ENCODE measurements around the gene TMEM132D. TPM values are rescaled to one million over a fixed set of nuclear protein-coding genes. Genes with fewer than 3 reads are reported as not detected.

The TMEM132D gene
- total and polyA plus RNA-seq, 2 of the 4 experiments (the other 2 are of a cell fraction): not detected

DNA sequence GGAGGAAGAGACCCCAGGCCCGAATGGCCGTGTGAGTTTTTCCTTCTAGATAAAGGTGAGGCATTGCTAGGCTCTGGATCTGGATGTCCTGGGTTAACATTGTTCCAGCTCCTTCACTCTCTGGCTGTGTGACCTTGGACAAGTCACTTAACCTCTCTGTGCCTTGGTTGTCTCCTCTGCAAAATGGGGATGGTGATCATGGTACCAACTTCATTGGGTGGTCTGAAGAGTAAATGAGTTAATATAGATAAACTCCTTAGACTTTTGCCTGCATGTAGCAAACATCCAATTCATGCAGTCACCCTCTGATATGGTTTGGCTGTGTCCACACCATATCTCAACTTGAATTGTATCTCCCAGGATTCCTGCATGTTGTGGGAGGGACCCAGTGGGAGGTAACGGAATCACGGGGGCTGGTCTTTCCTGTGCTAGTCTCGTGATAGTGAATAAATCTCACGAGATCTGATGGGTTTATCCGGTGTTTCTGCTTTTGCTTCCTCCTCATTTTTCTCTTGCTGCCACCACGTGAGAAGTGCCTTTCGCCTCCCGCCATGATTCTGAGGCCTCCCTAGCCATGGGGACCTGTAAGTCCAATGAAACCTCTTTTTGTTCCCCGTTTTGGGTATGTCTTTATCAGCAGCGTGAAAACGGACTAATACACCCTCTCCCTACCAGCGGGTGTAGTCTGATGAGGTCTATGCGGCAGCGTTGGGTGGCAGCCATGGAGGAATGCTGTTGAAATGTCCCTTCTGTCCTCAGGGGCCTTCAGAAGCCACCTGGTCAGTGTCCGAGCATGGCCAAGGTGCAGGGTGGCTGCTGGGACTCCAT, 794.4 kb downstream of the TMEM132D start:
- ChIA-PET POLR2A (ENCODE audit: unreplicated experiment) (no interaction called here), CTCF (no interaction called here)
- BruUV-seq (replicated peaks): no TSS peak
- Histone ChIP-seq H4K5ac (ENCODE audit: low read depth, low read length) (no peak overlapping the region), H2BK5ac (ENCODE audit: low read depth, low read length, poor library complexity, severe bottlenecking) (no peak overlapping the region), H3K9me3 (ENCODE audit: control insufficient read depth, insufficient read depth, low read length) (peaks cover 38% of the 10 kb centered on the region), H3K4me3 (ENCODE audit: insufficient read depth, low read depth, low read length) (no peak overlapping the region), H2AK5ac (ENCODE audit: low read depth, low read length) (no peak overlapping the region), H2AFZ (replicated peaks; ENCODE audit: low read length, poor library complexity) (no peak overlapping the region), H3K4me1 (ENCODE audit: control insufficient read depth, insufficient read depth, low read length) (no peaks in the 10 kb centered on the region), H2AK9ac (replicated peaks; ENCODE audit: low read depth, low read length, poor library complexity) (no peak overlapping the region), H3K9ac (ENCODE audit: low read depth, low read length) (no peak overlapping the region), H3K18ac (ENCODE audit: low read depth, low read length) (no peak overlapping the region), H3K27me3 (ENCODE audit: control insufficient read depth, insufficient read depth, low read length) (no peaks in the 10 kb centered on the region), H4K20me1 (ENCODE audit: insufficient read depth, low read length) (no peaks in the 10 kb centered on the region), H3K9me1 (ENCODE audit: insufficient read depth, low read length) (no peaks in the 10 kb centered on the region), H3K4me2 (ENCODE audit: low read depth, low read length) (no peak overlapping the region), H3K56ac (ENCODE audit: extremely low read depth, insufficient read depth, low read length) (no peak overlapping the region), H3K23ac (ENCODE audit: low read depth, low read length) (no peak overlapping the region), H3K79me1 (ENCODE audit: low read depth in 1 of 2, low read length in 2 of 2) (no peaks in the 10 kb centered on the region), H4K8ac (ENCODE audit: low read depth in 2 of 2, low read length in 2 of 2) (no peak overlapping the region), H3K14ac (replicated peaks; ENCODE audit: low read depth, low read length) (no peak overlapping the region), H2BK120ac (ENCODE audit: low read depth, low read length) (no peak overlapping the region), H2BK20ac (ENCODE audit: low read depth, low read length) (no peak overlapping the region), H4K91ac (ENCODE audit: insufficient read depth, low read depth, low read length) (no peak overlapping the region), H3K4ac (ENCODE audit: low read depth, low read length) (no peak overlapping the region), H3K27ac (ENCODE audit: insufficient read depth, low read length) (no peak overlapping the region), H2BK15ac (ENCODE audit: low read depth, low read length) (no peak overlapping the region), H3K36me3 (ENCODE audit: control insufficient read depth, insufficient read depth, low read length) (no peaks in the 10 kb centered on the region)
- intact Hi-C loops (cut with micrococcal nuclease) (no loop called here), in situ Hi-C loops (cut with MboI; ENCODE audit: low sequenced_read_pairs) (no loop called here), dilution Hi-C loops (cut with HindIII; ENCODE audit: low sequenced_read_pairs, unreplicated experiment) (no loop called here)
- WGBS, 2 experiments (ENCODE audit: extremely low coverage in 2 of 2, insufficient read length in 1 of 2): 83% methylated on average over 3 of the region's 17 CpGs; no CpG with 5 or more reads in 1 of the 2 experiments
- TF ChIP-seq BHLHE40 (IDR thresholded peaks at IDR 0.05; ENCODE audit: low read depth, low read length) (no peak), POLR2A (IDR thresholded peaks at IDR 0.05; ENCODE audit: low read depth, low read length) (no peak), SMC3 (IDR thresholded peaks at IDR 0.05; ENCODE audit: low read depth, low read length) (no peak), CEBPB (IDR thresholded peaks at IDR 0.05; ENCODE audit: low read depth, low read length) (no peak)
- TF ChIP-seq, protein P1, sequence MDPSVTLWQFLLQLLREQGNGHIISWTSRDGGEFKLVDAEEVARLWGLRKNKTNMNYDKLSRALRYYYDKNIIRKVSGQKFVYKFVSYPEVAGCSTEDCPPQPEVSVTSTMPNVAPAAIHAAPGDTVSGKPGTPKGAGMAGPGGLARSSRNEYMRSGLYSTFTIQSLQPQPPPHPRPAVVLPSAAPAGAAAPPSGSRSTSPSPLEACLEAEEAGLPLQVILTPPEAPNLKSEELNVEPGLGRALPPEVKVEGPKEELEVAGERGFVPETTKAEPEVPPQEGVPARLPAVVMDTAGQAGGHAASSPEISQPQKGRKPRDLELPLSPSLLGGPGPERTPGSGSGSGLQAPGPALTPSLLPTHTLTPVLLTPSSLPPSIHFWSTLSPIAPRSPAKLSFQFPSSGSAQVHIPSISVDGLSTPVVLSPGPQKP (IDR thresholded peaks at IDR 0.05; ENCODE audit: borderline replicate concordance, low read depth, low read length): no peak
- TF ChIP-seq, protein P2, sequence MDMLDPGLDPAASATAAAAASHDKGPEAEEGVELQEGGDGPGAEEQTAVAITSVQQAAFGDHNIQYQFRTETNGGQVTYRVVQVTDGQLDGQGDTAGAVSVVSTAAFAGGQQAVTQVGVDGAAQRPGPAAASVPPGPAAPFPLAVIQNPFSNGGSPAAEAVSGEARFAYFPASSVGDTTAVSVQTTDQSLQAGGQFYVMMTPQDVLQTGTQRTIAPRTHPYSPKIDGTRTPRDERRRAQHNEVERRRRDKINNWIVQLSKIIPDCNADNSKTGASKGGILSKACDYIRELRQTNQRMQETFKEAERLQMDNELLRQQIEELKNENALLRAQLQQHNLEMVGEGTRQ (IDR thresholded peaks at IDR 0.05; ENCODE audit: low read depth, low read length): no peak
- DNase-seq: no peak
- ATAC-seq (ENCODE audit: low read depth): no peak
